ENCODE data around the gene VGLL4.
"Not testable (repeated sequence)": the region's sequence is repeated elsewhere in the genome, so short reads cannot be mapped to it uniquely, and the experiment has no call there.

The VGLL4 gene

GRCh38 chr3:11643605-11644087, at the start of gene VGLL4:
Gene VGLL4 (minus strand): TSS chr3:11643915. CDS start chr3:11643518, 397 bp downstream.
- DNase-seq: peak; percentile 50 to 56

DNA sequence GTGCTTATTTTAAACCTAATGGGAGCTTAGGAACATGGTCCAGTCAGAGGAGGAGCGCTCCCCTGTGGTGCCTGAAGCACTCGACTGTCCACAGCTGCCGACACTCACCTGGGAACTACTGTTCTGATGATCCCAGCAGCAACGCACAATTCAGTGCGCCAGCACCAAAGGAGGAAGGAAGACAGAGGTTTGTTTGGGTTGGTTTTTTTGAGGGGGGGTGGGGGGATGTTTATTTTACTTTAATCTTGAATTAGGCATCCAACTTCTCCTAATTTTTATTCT, 48.8 kb upstream of the VGLL4 start:
- DNase-seq: no peak

- no peak for DNase-seq
Observed at GRCh38 chr3:11691767-11692531, 48.2 kb upstream of the VGLL4 start.

DNA sequence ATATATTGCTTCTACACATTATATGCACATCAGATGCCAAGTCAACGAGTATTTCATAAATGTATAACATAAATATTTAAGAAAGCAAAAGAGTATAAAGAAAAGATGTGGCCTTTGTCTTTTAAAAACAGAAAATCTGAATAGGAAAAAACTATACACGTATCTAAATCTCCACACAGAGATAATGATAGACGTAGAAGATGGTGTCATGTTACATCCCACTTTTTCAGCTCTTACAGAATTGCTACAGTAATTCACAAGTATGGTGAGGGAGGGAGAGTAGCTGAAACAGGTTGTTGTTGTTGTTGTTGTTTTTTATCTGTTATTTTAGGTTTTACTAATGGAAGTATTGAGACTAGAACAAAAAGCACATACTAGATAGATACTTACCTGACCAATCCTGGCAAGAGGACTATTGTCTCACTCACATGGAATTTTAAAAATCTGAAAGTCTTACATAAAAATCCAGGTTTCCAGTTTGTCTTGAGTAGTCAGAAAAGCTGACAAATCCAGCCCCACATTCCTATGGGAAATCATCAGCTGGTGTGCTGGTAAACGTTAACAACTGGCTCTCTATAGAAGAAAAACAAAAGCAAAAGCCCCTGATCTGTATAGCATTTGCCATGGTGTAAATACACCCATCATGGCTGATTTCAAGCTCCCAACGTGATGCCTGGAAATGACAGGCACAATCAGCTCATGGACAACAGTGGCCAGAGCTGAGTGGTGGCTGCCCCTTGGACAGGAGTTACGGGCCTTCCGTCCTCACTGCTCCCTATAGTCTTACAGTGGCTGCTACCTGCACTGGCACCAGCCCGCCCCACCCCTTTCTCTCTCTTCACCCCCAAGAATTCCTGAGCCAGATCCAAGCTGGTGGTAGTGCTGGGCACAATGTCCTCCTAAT, 47.4 kb upstream of the VGLL4 start:
- no peak for DNase-seq

GRCh38 chr3:11689749-11690148, 46.0 kb upstream of the VGLL4 start:
- no peak for DNase-seq

GRCh38 chr3:11684980-11685379, 41.3 kb upstream of the VGLL4 start:
- DNase-seq: not testable (repeated sequence)

GRCh38 chr3:11680509-11680908, 36.8 kb upstream of the VGLL4 start:
- no peak for DNase-seq

- no peak for DNase-seq
Observed at GRCh38 chr3:11679964-11680363, 36.2 kb upstream of the VGLL4 start.

GRCh38 chr3:11672363-11672762, 28.6 kb upstream of the VGLL4 start:
- no peak for DNase-seq

DNA sequence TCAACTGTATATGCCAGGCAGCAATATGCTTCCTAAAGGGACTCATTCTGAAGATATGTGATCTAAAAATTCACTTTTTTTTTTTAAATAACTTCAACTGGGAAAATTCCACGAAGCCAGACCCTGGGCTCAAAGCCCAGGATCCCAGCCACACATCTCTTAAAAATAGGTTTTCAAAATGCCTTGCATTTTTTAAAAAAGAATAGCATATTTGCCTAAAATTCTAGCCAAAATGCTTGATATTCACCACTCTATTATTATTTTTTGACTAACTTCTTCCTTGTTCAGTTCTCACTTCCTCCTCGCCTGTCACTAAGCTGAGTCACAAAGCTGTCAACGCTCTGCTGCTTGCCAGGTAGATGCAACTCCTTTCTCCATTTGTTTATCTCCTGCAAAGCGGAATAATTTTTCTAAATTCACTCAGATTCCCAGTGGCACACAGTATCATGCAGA, 28.0 kb upstream of the VGLL4 start:
- DNase-seq: no peak

- no peak for DNase-seq
Observed at GRCh38 chr3:11668243-11669235, 24.8 kb upstream of the VGLL4 start.

DNA sequence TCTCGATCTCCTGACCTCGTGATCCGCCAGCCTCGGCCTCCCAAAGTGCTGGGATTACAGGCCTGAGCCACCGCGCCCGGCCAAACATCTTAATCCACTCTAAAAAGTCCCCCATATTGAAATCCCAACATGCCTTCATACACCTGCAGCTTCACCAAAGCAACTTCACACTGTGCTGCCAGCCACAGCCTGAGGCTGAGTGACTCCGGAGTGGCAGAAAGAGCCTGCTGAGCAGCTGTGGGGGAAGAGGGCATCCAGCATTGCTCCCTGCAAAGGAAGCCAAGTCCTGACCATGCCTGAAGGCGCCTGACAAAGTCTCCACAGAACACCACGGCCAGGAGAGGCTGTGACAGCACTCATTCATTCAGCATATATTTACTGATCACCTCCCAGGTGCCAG, 21.6 kb upstream of the VGLL4 start:
- DNase-seq: no peak

- DNase-seq: no peak
Observed at GRCh38 chr3:11662392-11662990, 18.8 kb upstream of the VGLL4 start.

DNA sequence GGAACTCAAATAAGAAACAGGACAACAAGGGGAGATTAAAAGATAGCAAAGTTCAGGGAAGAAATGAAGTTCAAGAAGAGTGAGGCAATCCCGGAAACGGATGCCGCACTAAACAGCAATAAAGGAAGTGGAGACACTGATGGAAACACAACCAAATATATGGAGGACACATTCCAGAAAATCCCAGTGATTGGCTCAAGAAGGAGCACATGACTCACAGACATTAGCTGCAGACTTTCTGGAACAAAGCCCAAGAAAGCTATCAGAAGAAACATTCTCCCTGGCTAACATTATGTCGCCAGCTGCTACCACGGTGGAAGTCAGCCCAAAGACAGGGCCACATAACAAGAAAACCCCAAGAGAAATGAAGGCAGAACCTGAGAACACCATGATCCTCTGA, 18.1 kb upstream of the VGLL4 start:
- no peak for DNase-seq

- DNase-seq: no peak
Observed at GRCh38 chr3:11661052-11661656, 17.4 kb upstream of the VGLL4 start.

- no peak for DNase-seq
Observed at GRCh38 chr3:11660242-11660641, 16.5 kb upstream of the VGLL4 start.

DNA sequence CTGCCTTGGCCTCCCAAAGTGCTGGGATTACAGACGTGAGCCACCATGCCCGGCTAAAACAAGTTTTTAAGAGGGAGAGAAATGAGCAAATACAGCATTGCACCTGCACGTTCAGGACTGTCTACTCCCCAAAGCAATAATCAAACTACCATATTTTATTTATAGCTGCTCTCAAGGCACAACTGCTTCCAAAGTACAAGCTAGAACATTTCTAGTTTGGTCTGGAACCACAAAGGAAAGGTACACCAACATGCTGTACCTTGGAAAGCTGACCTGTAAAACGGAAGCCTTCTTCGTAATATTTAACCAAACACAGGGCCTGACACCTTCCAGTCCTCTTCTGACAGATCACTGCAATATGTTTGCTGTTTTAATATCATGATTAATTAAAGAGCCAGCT, 14.5 kb upstream of the VGLL4 start:
- no peak for DNase-seq

DNA sequence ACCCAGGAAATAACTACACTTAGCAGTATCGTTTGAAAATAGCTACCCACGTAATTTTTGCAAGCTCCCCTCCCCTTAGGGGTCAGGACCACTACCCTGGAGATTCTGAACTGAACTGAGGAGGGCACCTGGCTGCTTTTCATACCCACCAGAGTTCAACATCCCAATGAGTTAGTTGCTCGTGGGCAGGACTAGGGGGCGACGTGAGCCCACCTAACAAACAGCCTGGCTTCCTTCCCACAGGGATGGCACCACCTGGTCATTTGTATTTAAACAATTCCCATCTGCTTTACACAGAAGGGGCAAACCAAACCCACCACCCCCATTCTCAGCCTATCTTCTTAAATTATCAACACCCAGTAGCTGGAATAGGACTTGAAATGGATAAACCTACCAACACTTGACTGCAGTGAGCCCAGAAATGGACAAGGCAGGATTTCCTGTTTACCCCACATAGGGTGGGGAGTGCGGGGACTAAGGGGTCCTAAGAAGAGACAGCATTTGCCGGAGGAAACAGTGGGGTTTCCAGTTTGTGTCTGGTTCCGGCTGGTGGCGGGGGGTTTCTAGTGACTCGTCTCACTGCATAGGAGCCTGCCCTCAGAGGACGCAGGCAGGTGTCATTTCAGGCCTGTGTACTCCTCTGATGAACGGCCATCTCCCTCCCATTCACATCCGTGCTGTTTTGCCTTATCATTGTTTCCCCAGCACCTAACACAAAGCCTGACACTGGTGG, 11.6 kb upstream of the VGLL4 start:
- no peak for DNase-seq

- no peak for DNase-seq
Observed at GRCh38 chr3:11654166-11654565, 10.5 kb upstream of the VGLL4 start.

GRCh38 chr3:11653298-11654055, 9.8 kb upstream of the VGLL4 start:
- DNase-seq: no peak
